Measurements from ENCODE around the gene TRIP12.

Gene TRIP12

GRCh38 chr2:229821316-229821715 lies 100.5 kb downstream of the TRIP12 start:
- DNase-seq: no peak
- no peaks in the 10 kb centered on the region for H3K27me3 Mint-ChIP-seq (ENCODE audit: low read depth, poor library complexity)
- no peak overlapping the region for H3K27ac Mint-ChIP-seq
- no peak overlapping the region for H3K4me3 Mint-ChIP-seq
- no peak for TF ChIP-seq CTCF (IDR thresholded peaks at IDR 0.05)
- H3K36me3 Mint-ChIP-seq (ENCODE audit: low read depth): peaks cover 65% of the 10 kb centered on the region
- H3K9me3 Mint-ChIP-seq: peaks cover 4% of the 10 kb centered on the region
- H3K4me1 Mint-ChIP-seq: no peaks in the 10 kb centered on the region

- no peaks in the 10 kb centered on the region for H3K4me1 Mint-ChIP-seq
- H3K36me3 Mint-ChIP-seq (ENCODE audit: low read depth): peaks cover 45% of the 10 kb centered on the region
- no peaks in the 10 kb centered on the region for H3K9me3 Mint-ChIP-seq
- no peaks in the 10 kb centered on the region for H3K27me3 Mint-ChIP-seq (ENCODE audit: low read depth, poor library complexity)
- TF ChIP-seq CTCF (IDR thresholded peaks at IDR 0.05): no peak
- H3K27ac Mint-ChIP-seq: no peak overlapping the region
- no peak for DNase-seq
- no peak overlapping the region for H3K4me3 Mint-ChIP-seq
These were observed 103.6 kb downstream of the TRIP12 start for GRCh38 chr2:229818230-229818629.

- no peak for TF ChIP-seq CTCF (IDR thresholded peaks at IDR 0.05)
- no peak for DNase-seq
- Mint-ChIP-seq H3K27ac (no peak overlapping the region), H3K4me1 (no peaks in the 10 kb centered on the region), H3K4me3 (no peak overlapping the region), H3K36me3 (ENCODE audit: low read depth) (peaks cover 34% of the 10 kb centered on the region), H3K9me3 (no peaks in the 10 kb centered on the region), H3K27me3 (ENCODE audit: low read depth, poor library complexity) (no peaks in the 10 kb centered on the region)
These were observed 106.0 kb downstream of the TRIP12 start for GRCh38 chr2:229815858-229816257.

- Mint-ChIP-seq H3K4me1 (no peaks in the 10 kb centered on the region), H3K27ac (no peak overlapping the region), H3K27me3 (ENCODE audit: low read depth, poor library complexity) (no peaks in the 10 kb centered on the region), H3K36me3 (ENCODE audit: low read depth) (peaks cover 38% of the 10 kb centered on the region), H3K9me3 (no peaks in the 10 kb centered on the region), H3K4me3 (no peak overlapping the region)
- TF ChIP-seq CTCF (IDR thresholded peaks at IDR 0.05): no peak
- no peak for DNase-seq
These were observed 106.5 kb downstream of the TRIP12 start for GRCh38 chr2:229815342-229815741.

- Mint-ChIP-seq H3K36me3 (ENCODE audit: low read depth) (peaks cover 60% of the 10 kb centered on the region), H3K4me1 (no peaks in the 10 kb centered on the region), H3K27ac (no peak overlapping the region), H3K27me3 (ENCODE audit: low read depth, poor library complexity) (no peaks in the 10 kb centered on the region), H3K9me3 (no peaks in the 10 kb centered on the region), H3K4me3 (no peak overlapping the region)
- DNase-seq: no peak
- no peak for TF ChIP-seq CTCF (IDR thresholded peaks at IDR 0.05)
These were observed 111.0 kb downstream of the TRIP12 start for GRCh38 chr2:229810786-229811185.

GRCh38 chr2:229805559-229805958 lies 116.2 kb downstream of the TRIP12 start:
- no peak for DNase-seq
- Mint-ChIP-seq H3K27ac (no peak overlapping the region), H3K4me3 (no peak overlapping the region), H3K27me3 (ENCODE audit: low read depth, poor library complexity) (no peaks in the 10 kb centered on the region), H3K36me3 (ENCODE audit: low read depth) (peaks cover 71% of the 10 kb centered on the region), H3K4me1 (no peaks in the 10 kb centered on the region), H3K9me3 (no peaks in the 10 kb centered on the region)
- no peak for TF ChIP-seq CTCF (IDR thresholded peaks at IDR 0.05)
